Measurements from ENCODE around the gene MBD3L5. TPM values are rescaled to one million over a fixed set of nuclear protein-coding genes. Genes with fewer than 3 reads are reported as not detected.
"Not testable (repeated sequence)": the region's sequence is repeated elsewhere in the genome, so short reads cannot be mapped to it uniquely, and the experiment has no call there.

MBD3L5 gene
- total RNA-seq, 1 experiment from 2014 or later, result not detected

- not testable (repeated sequence) for DNase-seq (ENCODE audit: low spot score)
These were observed 22.5 kb downstream of the MBD3L5 start for GRCh38 chr19:7052896-7053295.

- not testable (repeated sequence) for DNase-seq (ENCODE audit: low spot score)
These were observed 24.4 kb downstream of the MBD3L5 start for GRCh38 chr19:7054635-7055368.

- DNase-seq (ENCODE audit: low spot score), result not testable (repeated sequence)
These were observed 25.3 kb downstream of the MBD3L5 start for GRCh38 chr19:7055679-7056078.

- not testable (repeated sequence) for DNase-seq (ENCODE audit: low spot score)
These were observed 26.0 kb downstream of the MBD3L5 start for GRCh38 chr19:7056371-7056770.

- DNase-seq (ENCODE audit: low spot score), result not testable (repeated sequence)
These were observed 28.2 kb downstream of the MBD3L5 start, which contains the start of gene MBD3L3 for GRCh38 chr19:7058576-7058975. TSS of gene MBD3L3 (minus strand) at chr19:7058676. CDS start at chr19:7058605, 71 bp downstream.

- not testable (repeated sequence) for DNase-seq (ENCODE audit: low spot score)
These were observed 29.6 kb downstream of the MBD3L5 start for GRCh38 chr19:7059977-7060376.

GRCh38 chr19:7063339-7063738, 33.0 kb downstream of the MBD3L5 start:
- DNase-seq (ENCODE audit: low spot score), result no peak

- DNase-seq (ENCODE audit: low spot score), result no peak
These were observed 33.5 kb downstream of the MBD3L5 start for GRCh38 chr19:7063764-7064418.

- DNase-seq (ENCODE audit: low spot score), result not testable (repeated sequence)
These were observed 36.7 kb downstream of the MBD3L5 start for GRCh38 chr19:7067122-7067521.

GRCh38 chr19:7067716-7068115, 37.3 kb downstream of the MBD3L5 start:
- no peak for DNase-seq (ENCODE audit: low spot score)

GRCh38 chr19:7068599-7068998, 38.2 kb downstream of the MBD3L5 start:
- no peak for DNase-seq (ENCODE audit: low spot score)

- DNase-seq (ENCODE audit: low spot score), result peak; percentile 94
These were observed 38.9 kb downstream of the MBD3L5 start, which contains the start of gene ZNF557 for GRCh38 chr19:7069042-7069903. TSS of gene ZNF557 (plus strand) at chr19:7069703. CDS start at chr19:7075075, 5,372 bp downstream.

- DNase-seq (ENCODE audit: low spot score), result no peak
These were observed 39.5 kb downstream of the MBD3L5 start for GRCh38 chr19:7069904-7070226.

GRCh38 chr19:7072541-7072940, 42.2 kb downstream of the MBD3L5 start:
- DNase-seq (ENCODE audit: low spot score), result no peak

- DNase-seq (ENCODE audit: low spot score), result no peak
These were observed 44.4 kb downstream of the MBD3L5 start for GRCh38 chr19:7074705-7075282.

GRCh38 chr19:7076151-7076550, 45.8 kb downstream of the MBD3L5 start:
- DNase-seq (ENCODE audit: low spot score), result no peak

- DNase-seq (ENCODE audit: low spot score), result peak; percentile 25
These were observed 47.6 kb downstream of the MBD3L5 start for GRCh38 chr19:7078008-7078407.

Other genes with a start within 250 kb of the MBD3L5 start
- gene ADGRE1, start 143.0 kb upstream of the MBD3L5 start, total RNA-seq (2014; rRNA removed; shearing (Covaris generic)), result 0.45 and 1.1 TPM in 2 replicates
- not detected in 2 replicates for gene MBD3L2B, start 9.1 kb upstream of the MBD3L5 start, total RNA-seq (2014; rRNA removed; shearing (Covaris generic))
- gene MBD3L4, start 9.6 kb downstream of the MBD3L5 start, total RNA-seq (2014; rRNA removed; shearing (Covaris generic)), result not detected in 2 replicates
- gene MBD3L2, start 18.7 kb downstream of the MBD3L5 start, total RNA-seq (2014; rRNA removed; shearing (Covaris generic)), result not detected in 2 replicates
- gene MBD3L3, start 28.1 kb downstream of the MBD3L5 start, total RNA-seq (2014; rRNA removed; shearing (Covaris generic)), result not detected in 2 replicates
- gene ZNF557, start 39.1 kb downstream of the MBD3L5 start, total RNA-seq (2014; rRNA removed; shearing (Covaris generic)), result 11.7 and 12.5 TPM in 2 replicates